HEK293 (cell line): Measurements from ENCODE around the gene CDC14B.

Experiments
- CTCF ChIP-seq: fragments of 450-650 bp; formaldehyde crosslinking; IDR thresholded peaks from 2 replicates; pipeline ENCODE4 v1.5.1; 2016; ENCODE audit warnings: missing biosample characterization, missing genetic modification characterization
- REST ChIP-seq: fragments of 450-650 bp; formaldehyde crosslinking; IDR thresholded peaks from 2 replicates; pipeline ENCODE4 v1.5.1; 2016; ENCODE audit warnings: missing biosample characterization, missing genetic modification characterization

GRCh38 chr9:96574931-96575351, 44.7 kb downstream of the CDC14B start:
- TF ChIP-seq CTCF (no peak), REST (tag by site-specific recombination) (no peak)
